ENCODE measurements around the gene SUSD5.

The SUSD5 gene

GRCh38 chr3:33237439-33237838 is 18.8 kb upstream of the SUSD5 start:
- peak; percentile 75 for DNase-seq (ENCODE audit: low read depth)
- no peak for TF ChIP-seq CTCF (IDR thresholded peaks at IDR 0.05; ENCODE audit: insufficient read depth, low read depth, low read length, missing control alignments)
- no peak overlapping the region for H3K4me3 ChIP-seq (ENCODE audit: low read depth, low read length)

GRCh38 chr3:33236005-33236404 is 17.4 kb upstream of the SUSD5 start:
- TF ChIP-seq CTCF (IDR thresholded peaks at IDR 0.05; ENCODE audit: insufficient read depth, low read depth, low read length, missing control alignments) = no peak
- no peak overlapping the region for H3K4me3 ChIP-seq (ENCODE audit: low read depth, low read length)
- DNase-seq (ENCODE audit: low read depth) = no peak

- H3K4me3 ChIP-seq (ENCODE audit: low read depth, low read length) = no peak overlapping the region
- TF ChIP-seq CTCF (IDR thresholded peaks at IDR 0.05; ENCODE audit: insufficient read depth, low read depth, low read length, missing control alignments) = no peak
- no peak for DNase-seq (ENCODE audit: low read depth)
Measured at GRCh38 chr3:33233884-33234283, 15.3 kb upstream of the SUSD5 start.

- no peak for TF ChIP-seq CTCF (IDR thresholded peaks at IDR 0.05; ENCODE audit: insufficient read depth, low read depth, low read length, missing control alignments)
- no peak overlapping the region for H3K4me3 ChIP-seq (ENCODE audit: low read depth, low read length)
- no peak for DNase-seq (ENCODE audit: low read depth)
Measured at GRCh38 chr3:33231756-33232465, 13.3 kb upstream of the SUSD5 start.

- no peak overlapping the region for H3K4me3 ChIP-seq (ENCODE audit: low read depth, low read length)
- no peak for DNase-seq (ENCODE audit: low read depth)
- no peak for TF ChIP-seq CTCF (IDR thresholded peaks at IDR 0.05; ENCODE audit: insufficient read depth, low read depth, low read length, missing control alignments)
Measured at GRCh38 chr3:33229947-33230346, 11.3 kb upstream of the SUSD5 start.

GRCh38 chr3:33229066-33229465 is 10.5 kb upstream of the SUSD5 start:
- no peak for DNase-seq (ENCODE audit: low read depth)
- TF ChIP-seq CTCF (IDR thresholded peaks at IDR 0.05; ENCODE audit: insufficient read depth, low read depth, low read length, missing control alignments) = no peak
- H3K4me3 ChIP-seq (ENCODE audit: low read depth, low read length) = no peak overlapping the region

GRCh38 chr3:33221241-33221640 is 2.6 kb upstream of the SUSD5 start:
- no peak overlapping the region for H3K4me3 ChIP-seq (ENCODE audit: low read depth, low read length)
- DNase-seq (ENCODE audit: low read depth) = no peak
- TF ChIP-seq CTCF (IDR thresholded peaks at IDR 0.05; ENCODE audit: insufficient read depth, low read depth, low read length, missing control alignments) = no peak

Measured in GM12865 (cell line).